Left ventricle myocardium superior (tissue), 1 donor: ENCODE data around the gene ZNF428. TPM values are rescaled to one million over a fixed set of nuclear protein-coding genes. Genes with fewer than 3 reads are reported as not detected.
A peak's percentile ranks its signal among the peaks of the same experiment; 100 is the strongest.
"Not testable (repeated sequence)": the region's sequence is repeated elsewhere in the genome, so short reads cannot be mapped to it uniquely, and the experiment has no call there.

ENCODE experiments used
- ATAC-seq: fragments of 200-7000 bp; cut with Tn5 transposase; one replicate; pipeline ENCODE4 v1.9.1; 2020; ENCODE audit warnings: mild to moderate bottlenecking, moderate library complexity
- DNase-seq: peaks from one replicate; pipeline ENCODE4 v3.0.0-alpha.2; 2020
- intact Hi-C: fragments of 100-400 bp; cut with micrococcal nuclease; formaldehyde crosslinking; loops from one replicate; pipeline ENCODE4 v1.11.0; 2022
- long read RNA-seq: library from polyadenylated mRNA; unstranded; transcript quantifications from one replicate; pipeline ENCODE4 v2.0.0, GENCODE V29; 2021
- total RNA-seq: library from RNA; stranded (reverse); fragmentation: NEBNext Ultra II Directional; extraction: Animal tissue kit (Norgen Biotek cat#: 25700); gene quantifications from one replicate; pipeline ENCODE4 v1.2.1, GENCODE V29; 2021
- donor health status: DM: no; HTN: yes; CAD: no; lungs with severe emphysema.

The ZNF428 gene
- total RNA-seq = 38.6 TPM
- long read RNA-seq, transcript ZNF428-201 (3 exons, 1,412 nt) = major isoform, 61 of 71 reads
- long read RNA-seq, partial matches to known transcripts = 4 of 71 reads
- long read RNA-seq, other reads (novel, unspliced or antisense) = 6 of 71 reads

GRCh38 chr19:43619262-43620060 is at the start of gene ZNF428:
Gene ZNF428 (minus strand): TSS chr19:43619629. CDS start chr19:43614304, 5,325 bp downstream.
- DNase-seq (peak; percentile 94), ATAC-seq (peak; percentile 95)
- intact Hi-C loops = no loop called here

DNA sequence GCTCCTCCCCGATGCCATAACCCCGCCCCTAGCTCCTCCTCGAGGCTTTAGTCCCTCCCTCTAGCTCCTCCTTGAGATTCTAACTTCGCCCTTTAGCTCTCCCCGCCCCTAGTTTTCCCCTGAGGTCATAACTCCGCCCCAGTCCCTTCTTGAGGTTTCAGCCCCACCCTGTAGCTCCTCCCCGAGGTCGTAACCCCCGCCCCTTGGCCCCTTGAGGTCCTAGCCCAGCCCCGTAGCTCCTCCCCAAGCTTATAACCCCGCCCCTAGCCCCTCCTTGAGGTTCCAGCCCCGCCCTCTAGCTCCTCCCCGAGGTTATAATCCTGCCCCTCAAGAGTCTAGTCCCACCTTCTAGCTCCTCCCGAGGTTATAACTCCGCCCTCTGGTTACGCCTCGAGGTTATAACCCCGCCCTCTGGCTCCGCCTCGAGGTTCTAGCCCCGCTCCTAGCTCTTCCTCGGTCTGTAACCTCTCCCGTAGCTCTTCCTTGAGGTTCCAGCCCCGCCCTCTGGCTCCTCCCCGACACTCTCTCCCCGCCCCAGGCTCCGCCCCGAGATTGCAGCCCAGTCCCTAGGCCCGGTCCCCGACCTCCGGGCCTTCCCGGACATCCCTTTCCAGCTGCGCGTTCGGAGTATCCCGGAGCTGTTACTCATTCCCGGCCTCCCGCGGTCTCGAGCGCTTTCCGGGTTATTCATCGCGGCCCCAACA is 49.1 kb upstream of the ZNF428 start:
- peak; percentile 91 for ATAC-seq
- peak; percentile 98 for DNase-seq
- intact Hi-C loops = no loop called here

DNA sequence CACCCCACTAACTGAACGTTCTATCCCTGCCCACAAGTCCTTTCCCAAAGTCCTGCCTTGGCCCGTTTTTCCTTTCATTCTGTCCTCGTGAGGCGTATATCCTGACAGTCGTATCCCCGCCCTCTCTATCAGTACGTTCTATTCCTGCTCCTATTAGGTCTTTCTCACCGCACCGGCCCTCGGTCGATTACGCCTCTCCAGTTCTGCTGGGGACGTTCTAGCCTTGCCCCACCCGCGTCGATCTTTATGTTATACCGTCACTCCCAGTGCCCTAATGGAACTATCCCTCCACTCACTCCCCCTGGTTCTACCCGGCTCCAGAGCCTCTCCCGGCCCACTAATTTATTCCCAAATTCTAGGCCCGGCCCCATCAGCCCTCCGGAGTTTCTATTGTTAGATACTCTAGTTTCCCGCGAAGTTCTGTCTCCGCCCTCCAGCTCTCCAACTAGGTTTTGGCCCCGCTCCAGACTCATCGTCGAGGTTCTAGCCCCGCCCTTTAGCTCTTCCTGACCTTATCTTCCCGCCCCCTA is 48.5 kb upstream of the ZNF428 start:
- DNase-seq (no peak), ATAC-seq (no peak)
- intact Hi-C loops = no loop called here

- DNase-seq (peak; percentile 38), ATAC-seq (no peak)
- intact Hi-C loops = no loop called here
Observed at GRCh38 chr19:43667126-43667875, 47.9 kb upstream of the ZNF428 start.

DNA sequence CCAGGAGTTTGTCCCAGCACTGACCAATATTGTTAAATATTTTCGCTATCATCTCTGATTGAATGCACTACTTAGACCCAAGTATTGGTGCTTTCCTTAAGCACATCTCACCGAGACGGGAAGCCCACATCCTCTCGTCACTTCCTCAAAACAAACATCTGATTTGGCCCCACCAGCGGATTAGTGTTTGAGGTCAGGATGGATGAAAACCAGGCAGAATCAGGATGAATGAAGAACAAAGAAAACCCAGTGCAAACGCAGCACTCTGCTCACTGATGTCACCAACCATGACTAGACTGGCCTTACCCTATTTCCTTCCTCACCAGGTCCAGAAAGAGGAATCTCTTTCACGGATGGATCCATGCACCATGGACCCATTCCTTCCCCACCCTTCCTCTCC is 44.6 kb upstream of the ZNF428 start:
- intact Hi-C loops = no loop called here
- DNase-seq (no peak), ATAC-seq (no peak)

- intact Hi-C loops = no loop called here
- DNase-seq (no peak), ATAC-seq (no peak)
Observed at GRCh38 chr19:43662487-43662886, 43.1 kb upstream of the ZNF428 start.

DNA sequence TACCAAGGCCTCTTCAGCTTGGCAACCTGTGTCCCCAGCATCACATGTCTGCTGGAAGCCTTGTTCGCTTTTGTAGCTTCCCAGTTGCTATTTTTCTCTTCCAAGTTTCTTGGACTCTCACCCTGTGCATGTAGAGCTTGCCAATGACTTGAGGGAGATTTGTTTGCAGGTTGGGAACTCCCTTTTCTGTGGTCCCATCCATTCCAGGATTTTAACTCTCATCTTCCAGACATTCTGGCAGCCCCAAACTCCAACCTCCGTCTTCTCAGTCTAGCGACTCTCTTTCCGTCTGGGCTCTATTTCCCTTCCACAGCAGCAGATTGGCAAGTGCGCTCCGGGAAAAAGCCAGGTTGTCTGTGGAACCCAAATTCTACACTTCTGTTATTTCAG is 41.5 kb upstream of the ZNF428 start:
- no peak for DNase-seq
- intact Hi-C loops = no loop called here

DNA sequence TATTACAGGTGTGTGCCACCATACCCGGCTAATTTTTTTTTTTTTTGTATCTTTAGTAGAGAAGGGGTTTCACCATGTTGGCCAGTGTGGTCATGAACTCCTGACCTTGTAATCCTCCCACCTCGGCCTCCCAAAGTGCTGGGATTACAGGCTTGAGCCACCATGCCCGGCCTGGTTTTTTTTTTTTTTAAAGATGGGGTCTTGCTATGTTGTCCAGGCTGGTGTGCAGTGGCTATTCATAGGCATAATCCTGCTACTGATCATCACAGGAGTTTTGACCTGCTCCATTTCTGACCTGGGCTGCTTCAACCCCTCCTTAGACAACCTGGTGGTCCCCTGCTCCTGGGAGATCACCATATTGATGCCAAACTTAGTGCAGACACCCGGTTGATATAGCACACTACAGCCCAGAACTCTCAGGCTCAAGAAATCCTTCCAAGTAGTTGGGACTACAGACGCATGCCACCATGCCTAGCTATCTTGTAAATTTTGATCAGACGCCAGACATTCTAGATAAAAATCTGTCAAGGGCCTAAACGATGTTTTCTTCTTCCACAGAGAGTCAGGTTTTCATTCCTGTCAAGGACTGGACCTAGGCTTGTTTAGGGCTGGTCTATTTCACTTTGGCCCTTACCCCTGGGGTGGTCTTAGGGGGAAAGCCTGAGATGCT is 41.0 kb upstream of the ZNF428 start:
- intact Hi-C loops = no loop called here
- DNase-seq (no peak), ATAC-seq (no peak)

More for the DNA sequence above, 41.5 kb upstream of the ZNF428 start:
- no peak for ATAC-seq

- intact Hi-C loops = no loop called here
- DNase-seq (no peak), ATAC-seq (no peak)
Observed at GRCh38 chr19:43658494-43658893, 39.1 kb upstream of the ZNF428 start.

DNA sequence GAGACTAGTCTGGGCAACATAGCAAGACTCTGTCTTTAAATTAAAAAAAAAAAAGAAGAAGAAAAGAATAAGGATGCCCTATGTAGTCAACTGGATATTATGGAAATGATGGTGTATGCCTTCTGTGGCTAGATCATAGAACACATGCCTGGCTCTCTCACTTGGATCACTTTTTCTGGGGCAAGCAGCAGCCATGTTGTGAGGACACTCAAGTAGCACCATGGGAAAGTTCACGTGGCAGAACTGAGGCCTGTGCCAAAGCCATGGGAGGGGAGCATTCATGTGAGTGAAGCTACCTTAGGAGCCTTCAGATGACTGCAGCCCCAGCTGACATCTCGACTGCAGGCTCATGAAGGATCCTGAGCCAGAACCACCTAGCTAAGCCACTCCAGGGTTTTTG is 38.6 kb upstream of the ZNF428 start:
- intact Hi-C loops = no loop called here
- ATAC-seq (no peak), DNase-seq (no peak)

- intact Hi-C loops = no loop called here
- no peak for DNase-seq
- ATAC-seq = no peak
Observed at GRCh38 chr19:43656436-43656835, 37.0 kb upstream of the ZNF428 start.

- DNase-seq (no peak), ATAC-seq (no peak)
- intact Hi-C loops = no loop called here
Observed at GRCh38 chr19:43652546-43652874, 33.1 kb upstream of the ZNF428 start.

GRCh38 chr19:43651758-43652545 is 32.5 kb upstream of the ZNF428 start:
- ATAC-seq (peak; percentile 80), DNase-seq (peak; percentile 60)
- intact Hi-C loops = no loop called here

- ATAC-seq, DNase-seq, intact Hi-C loops: not testable (repeated sequence)
Observed at GRCh38 chr19:43650276-43650675, 30.8 kb upstream of the ZNF428 start.

GRCh38 chr19:43649514-43649913 is 30.1 kb upstream of the ZNF428 start:
- ATAC-seq = no peak
- no peak for DNase-seq
- intact Hi-C loops = no loop called here

DNA sequence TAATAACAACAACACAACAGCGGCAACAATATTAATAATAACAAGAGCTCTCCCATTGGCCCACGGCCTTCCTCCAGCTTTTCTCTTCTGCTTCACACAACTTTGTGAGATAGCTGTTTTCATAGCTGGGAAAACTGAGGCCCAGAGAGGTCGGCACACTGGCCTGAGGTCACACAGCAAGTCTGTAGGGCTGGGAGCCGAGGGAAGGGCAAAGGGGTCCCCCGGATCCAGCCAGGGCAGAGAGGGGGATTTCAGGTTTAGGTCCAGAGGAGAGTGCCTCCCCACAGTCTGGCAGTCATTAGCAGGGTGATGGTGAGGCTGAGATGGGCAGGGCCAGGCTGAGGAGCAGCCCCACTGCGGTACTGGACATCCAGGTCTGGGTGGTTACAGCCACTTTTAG is 29.2 kb upstream of the ZNF428 start:
- intact Hi-C loops = no loop called here
- DNase-seq (no peak), ATAC-seq (no peak)

DNA sequence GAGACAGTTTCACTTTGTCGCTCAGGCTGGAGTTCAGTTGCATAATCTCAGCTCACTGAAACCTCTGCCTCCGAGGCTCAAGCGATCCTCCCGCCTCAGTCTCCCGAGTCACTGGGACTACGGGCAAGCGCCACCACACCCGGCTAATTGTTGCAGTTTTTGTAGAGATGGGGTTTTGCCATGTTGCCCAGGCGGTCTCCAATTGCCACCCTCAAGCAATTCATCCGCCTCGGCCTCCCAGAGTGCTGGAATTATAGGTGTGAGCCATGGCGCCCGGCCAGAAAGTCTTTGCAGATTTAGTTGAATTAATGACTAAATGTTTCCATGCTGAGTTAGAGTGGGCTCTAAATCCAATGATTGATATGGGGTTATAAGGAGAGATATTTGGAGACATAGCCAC is 24.8 kb upstream of the ZNF428 start:
- ATAC-seq (no peak), DNase-seq (no peak)
- intact Hi-C loops = no loop called here

GRCh38 chr19:43643326-43643725 is 23.9 kb upstream of the ZNF428 start:
- DNase-seq (no peak), ATAC-seq (no peak)
- intact Hi-C loops = no loop called here
